CD4-positive, alpha-beta T cell treated with Interleukin-21 for 1 hour (primary cell): ENCODE measurements around the gene IFI44.

Experiments used
- DNase-seq: peaks from one replicate; pipeline ENCODE4 v3.0.0-alpha.2; 2020

The IFI44 gene

GRCh38 chr1:78652019-78652560 is 2.5 kb downstream of the IFI44 start:
- no peak for DNase-seq

GRCh38 chr1:78658901-78659300 is 9.3 kb downstream of the IFI44 start:
- DNase-seq: no peak

DNA sequence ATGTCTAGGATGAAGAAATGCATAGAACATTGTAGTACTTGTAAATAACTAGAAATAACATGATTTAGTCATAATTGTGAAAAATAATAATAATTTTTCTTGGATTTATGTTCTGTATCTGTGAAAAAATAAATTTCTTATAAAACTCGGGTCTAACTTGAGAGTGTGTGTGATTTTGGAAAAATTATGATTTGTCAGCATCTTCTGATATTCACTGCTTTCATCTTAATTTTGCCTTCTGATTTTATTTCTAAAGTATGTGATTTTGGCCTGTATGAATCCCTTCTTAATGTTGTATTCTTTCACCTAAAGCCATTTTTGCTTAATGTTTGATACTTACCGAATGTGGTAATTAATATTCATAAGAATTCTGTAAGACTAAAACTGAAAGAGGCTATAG is 14.3 kb downstream of the IFI44 start:
- no peak for DNase-seq

DNA sequence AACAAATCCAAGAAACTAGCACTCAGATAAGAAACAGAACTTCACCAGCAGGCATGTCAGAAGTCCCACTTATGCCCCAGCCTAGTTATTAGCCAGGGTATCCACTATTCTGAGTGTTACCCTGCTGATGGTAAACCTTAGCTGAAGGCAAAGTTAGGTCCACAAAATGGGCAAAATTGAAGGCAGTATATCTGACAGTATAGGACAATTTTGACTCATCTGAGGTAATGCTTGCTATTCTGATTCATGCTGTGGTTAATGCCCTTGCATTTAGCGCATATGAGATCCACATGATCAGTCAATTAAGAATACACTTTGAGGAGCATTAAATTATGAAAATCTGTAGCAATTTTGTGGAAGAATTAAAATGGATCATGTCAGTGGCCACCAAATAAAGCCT is 15.1 kb downstream of the IFI44 start:
- no peak for DNase-seq

- no peak for DNase-seq
Measured at GRCh38 chr1:78665809-78666208, 16.2 kb downstream of the IFI44 start.

GRCh38 chr1:78667939-78668338 is 18.3 kb downstream of the IFI44 start:
- no peak for DNase-seq

GRCh38 chr1:78668427-78668826 is 18.8 kb downstream of the IFI44 start:
- no peak for DNase-seq

DNA sequence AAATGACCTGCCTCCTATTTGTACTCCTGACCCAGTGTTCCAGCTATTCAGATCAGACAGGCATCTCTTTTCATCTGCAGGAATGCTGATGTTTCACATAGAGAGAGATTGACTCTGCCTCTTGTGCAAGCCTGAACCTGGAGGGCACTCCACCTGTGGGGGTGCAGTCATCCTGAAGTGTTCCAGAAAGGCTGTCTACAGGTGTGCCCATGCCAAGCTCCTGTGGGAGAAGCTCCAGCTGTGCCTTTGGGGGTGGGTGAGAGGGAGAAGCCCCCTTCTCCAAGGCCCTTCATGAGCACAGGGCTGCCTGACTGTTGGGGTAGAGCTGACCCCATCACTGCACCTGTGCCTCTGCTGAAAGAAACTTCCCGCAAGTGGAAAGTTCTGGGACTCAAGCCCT is 22.8 kb downstream of the IFI44 start:
- no peak for DNase-seq

GRCh38 chr1:78673120-78673519 is 23.5 kb downstream of the IFI44 start:
- DNase-seq: no peak

DNA sequence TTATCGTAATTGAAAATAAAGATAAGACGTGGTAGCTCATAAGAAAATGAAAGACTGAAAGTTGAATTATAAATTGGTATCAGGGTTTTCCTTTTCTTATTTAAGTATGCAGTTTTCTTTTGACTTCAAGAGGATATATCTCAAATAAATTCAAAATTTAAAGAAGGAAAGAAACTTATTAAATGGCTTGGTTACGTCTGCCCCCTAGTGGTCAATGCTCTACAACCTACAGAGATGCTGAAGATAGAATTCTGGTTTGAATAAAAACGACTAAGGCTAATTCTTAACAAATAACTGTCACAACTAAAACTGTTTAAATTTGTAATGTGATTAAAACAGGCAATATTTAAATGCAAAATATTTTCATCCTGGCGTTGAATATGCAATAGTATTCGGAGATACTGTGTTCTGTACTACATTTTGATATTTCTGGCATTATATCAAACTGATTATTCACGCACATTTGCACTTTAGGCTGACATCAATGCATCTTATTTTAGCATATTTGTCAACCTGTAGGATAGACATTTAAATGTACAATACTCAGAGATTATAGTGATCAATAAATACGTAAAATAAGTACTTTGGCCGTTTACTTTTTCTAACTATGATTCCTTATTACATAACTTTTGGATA is 26.8 kb downstream of the IFI44 start:
- DNase-seq: peak; percentile 68

DNA sequence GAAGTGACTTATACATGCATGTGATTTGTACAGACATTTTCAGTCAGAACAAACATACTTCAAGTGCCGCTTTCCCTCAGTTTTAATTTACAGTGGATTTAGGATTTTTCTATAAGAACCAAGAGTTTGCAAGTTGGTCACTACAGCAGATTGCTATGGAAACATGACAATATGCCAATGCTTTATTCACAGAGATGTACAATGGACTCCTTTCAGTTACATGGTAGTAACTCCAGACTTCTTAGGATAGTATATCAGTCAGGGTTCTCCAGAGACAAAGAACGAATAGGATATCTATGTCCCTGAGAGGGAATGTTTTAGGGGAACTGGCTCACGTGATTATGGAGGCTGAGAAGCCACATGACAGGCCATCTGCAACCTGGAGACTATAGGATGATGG is 27.4 kb downstream of the IFI44 start:
- DNase-seq: no peak

DNA sequence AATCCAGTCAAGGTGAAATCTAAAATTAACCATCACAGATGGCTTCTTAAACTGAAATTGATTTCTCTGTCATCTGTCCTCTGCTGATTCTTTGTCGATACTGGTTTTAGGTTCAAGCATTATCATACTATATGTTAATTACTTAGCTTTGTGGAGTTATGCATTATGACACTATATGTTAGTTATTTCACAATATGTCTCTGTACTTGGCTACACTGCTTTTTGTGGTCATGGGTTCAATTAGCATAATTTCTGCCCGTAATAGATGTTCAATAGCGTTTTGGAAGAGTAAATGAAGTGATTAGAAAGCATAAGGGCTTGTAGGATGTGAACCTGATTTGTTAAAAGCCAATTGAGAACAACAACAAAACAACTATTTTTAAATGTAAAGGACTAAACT is 28.2 kb downstream of the IFI44 start:
- DNase-seq: no peak

GRCh38 chr1:78678324-78678723 is 28.7 kb downstream of the IFI44 start:
- DNase-seq: no peak

DNA sequence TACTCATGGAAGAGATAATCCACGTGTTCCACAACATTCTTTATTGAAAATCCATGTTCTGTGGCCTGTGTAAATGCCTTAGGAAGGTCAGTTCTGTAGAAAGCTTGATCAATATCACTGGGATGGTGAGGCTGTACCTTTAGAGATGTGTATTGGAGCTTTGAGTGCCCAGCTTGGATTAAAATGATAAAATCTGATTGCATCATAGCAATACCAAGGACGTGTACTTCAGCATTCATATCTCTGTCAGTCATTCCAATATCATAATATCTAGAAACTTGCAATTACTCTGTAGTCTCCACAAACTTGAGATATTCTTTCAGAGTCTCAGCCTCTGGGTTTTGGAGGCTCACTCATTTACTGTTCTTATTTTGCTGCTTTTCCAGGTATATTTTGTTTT is 31.6 kb downstream of the IFI44 start:
- DNase-seq: no peak

GRCh38 chr1:78682496-78682895 is 32.9 kb downstream of the IFI44 start:
- DNase-seq: no peak

GRCh38 chr1:78683079-78683478 is 33.4 kb downstream of the IFI44 start:
- no peak for DNase-seq

DNA sequence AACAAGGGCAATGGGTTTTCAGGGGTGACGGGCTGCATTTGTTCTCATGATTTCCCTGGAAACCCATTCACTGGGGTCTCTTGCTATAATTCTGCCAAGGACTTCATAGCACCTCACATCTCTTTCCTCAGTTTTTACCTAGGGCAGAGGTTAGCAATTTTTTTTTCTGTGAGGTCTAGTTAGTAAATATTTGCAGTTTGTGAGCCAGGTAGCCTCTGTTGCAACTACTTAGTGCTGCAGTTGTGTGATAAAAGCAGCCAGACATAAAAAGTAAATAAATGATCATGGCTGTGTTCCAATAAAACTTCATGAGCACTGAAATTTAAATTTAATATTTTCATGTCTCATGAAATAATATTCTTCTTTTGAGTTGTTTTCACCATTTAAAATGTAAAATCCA is 37.7 kb downstream of the IFI44 start:
- no peak for DNase-seq

DNA sequence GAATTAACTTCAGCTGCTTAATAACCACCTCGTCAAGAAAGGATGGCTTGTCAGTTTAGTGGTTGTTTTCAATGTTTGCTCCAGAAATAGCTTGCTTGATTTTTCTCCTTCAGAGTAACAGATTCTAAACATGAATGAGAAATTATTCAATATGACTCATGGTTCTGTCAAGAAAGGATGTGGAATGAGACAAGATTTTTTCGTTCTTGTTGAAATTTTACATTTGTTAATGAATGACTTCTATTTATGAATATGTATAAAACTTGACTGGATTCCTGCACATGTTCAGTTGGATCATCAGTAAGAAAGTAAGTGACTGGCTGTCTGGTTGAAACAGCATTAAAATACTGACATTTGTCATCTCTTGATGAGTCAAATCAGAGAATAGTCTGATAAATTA is 38.3 kb downstream of the IFI44 start:
- DNase-seq: no peak

DNA sequence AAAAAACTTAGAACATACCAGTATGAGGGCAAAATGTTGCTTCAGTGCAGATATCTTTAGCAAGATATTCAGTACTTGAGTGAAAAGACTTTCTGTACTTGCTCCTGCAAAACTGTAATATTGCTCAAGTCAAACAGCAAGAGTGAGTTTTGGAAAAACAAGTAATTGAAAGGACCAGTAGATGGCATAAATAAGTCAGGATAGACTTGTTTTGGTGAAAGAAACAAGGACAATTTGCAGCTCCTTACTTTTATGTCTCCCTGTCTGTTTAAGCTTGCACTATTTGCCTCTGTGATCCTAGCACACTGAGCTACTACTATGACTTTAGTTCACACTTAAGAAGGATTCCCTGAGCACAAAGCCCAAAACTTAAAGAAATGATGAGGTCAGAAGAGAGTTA is 39.1 kb downstream of the IFI44 start:
- DNase-seq: no peak

DNA sequence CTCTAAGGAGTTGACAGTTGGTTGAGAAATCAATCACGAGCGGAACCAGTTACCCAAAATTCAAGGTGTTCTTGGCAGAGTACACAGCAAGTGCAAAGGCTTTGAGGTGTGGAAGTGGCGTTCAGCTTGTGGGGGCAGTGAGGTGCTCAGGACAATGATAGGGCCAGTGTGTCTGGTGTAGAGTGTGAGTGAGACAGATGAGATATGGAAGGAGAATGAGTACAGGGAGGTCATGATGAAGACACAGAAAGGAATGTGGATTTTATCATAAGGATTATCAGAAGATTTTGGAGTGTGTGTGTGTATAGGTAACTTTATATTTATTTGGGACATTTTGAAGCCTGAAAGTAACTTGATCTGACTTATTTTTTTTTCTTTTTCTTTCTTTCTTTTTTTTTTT is 40.9 kb downstream of the IFI44 start:
- no peak for DNase-seq

- DNase-seq: no peak
Measured at GRCh38 chr1:78691995-78692747, 42.5 kb downstream of the IFI44 start.

DNA sequence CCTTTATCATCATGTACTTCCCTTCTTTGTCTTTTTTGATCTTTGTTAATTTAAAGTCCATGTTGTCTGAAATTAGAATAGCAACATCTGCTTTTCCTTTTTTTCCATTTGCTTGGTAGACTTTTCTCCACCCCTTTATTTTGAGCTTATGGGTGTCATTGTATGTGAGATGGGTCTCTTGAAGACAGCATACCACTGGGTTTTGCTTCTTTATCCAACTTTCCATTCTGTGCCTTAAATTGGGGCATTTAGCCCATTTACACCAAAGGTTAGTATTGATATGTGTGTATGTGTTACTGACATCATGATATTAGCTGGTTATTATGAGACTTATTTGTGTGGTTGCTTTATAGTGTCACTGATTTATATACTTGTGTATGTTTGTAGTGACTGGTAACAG is 50.2 kb downstream of the IFI44 start:
- DNase-seq: no peak

- no peak for DNase-seq
Measured at GRCh38 chr1:78702426-78702825, 52.8 kb downstream of the IFI44 start.

DNA sequence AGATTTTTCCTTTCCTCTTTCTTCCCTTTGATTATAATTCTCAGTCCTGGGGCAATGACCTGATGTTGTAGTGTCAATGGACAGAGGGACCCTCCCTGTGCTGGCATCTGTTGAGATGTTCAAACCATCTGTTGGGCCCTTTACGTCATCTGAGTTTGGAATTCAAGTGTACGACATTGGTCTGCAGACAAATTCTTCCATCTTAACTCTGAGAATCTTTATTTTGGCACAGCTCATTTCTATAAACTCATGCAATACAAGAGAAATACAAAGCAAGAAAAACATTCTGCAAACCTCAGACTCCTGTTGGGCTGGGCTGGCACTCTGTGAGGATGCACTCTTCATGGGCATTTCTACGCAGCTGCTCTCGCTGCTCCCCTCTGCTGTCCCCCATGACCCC is 54.2 kb downstream of the IFI44 start:
- DNase-seq: no peak
